Mammary epithelial cell (primary cell): ENCODE measurements around the gene MAPKAPK5.

Experiments used
- CTCF ChIP-seq, 2 donors: IDR thresholded peaks in 1 of 2; conservative IDR thresholded peaks in 1 of 2; 2 replicates each; pipeline ENCODE4 v1.5.1; 2011 to 2012; ENCODE audit warnings: inconsistent platforms in 2 of 2, low read length in 2 of 2, mild to moderate bottlenecking in 2 of 2, control low read depth in 1 of 2, low read depth in 1 of 2; ENCODE audit not compliant: insufficient read depth in 1 of 2; ENCODE audit errors: extremely low read depth in 1 of 2
- EZH2 ChIP-seq: IDR thresholded peaks from 2 replicates; pipeline ENCODE4 v1.6.1; 2012; ENCODE audit warnings: low read length, inconsistent platforms, borderline replicate concordance

- TF ChIP-seq CTCF (conservative IDR thresholded peaks at IDR 0.05 in 1 of 2, IDR thresholded peaks at IDR 0.05 in 1 of 2; ENCODE audit: extremely low read depth in 1 of 2, insufficient read depth in 1 of 2, low read depth in 1 of 2, low read length in 2 of 2) (no peak), EZH2 (no peak)
Measured at GRCh38 chr12:111798182-111798581, 43.8 kb upstream of the MAPKAPK5 start.
